ENCODE data around the gene RGS8. TPM values are rescaled to one million over a fixed set of nuclear protein-coding genes. Genes with fewer than 3 reads are reported as not detected.

RGS8 gene
- total RNA-seq, 1 experiment from 2014 or later, result not detected

DNA sequence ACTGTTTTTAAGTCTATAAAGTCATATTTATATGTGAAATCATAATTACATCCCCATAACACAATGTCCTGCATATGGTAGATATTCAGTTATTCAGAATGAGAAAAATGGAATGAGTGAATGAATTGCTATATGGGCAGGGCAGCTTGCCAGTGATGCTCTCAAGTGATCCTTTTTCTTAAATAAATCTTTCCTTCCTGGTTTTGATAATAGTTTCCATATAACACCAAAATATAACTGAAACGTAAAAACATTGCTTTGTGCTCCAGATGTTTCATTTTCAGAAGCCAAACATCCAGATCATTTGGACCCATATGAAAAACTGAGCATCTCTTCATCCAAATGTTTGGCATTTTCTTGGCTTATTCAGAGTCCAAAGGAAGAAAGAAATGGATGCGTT is 30.2 kb upstream of the RGS8 start:
- H3K9me3 ChIP-seq (ENCODE audit: control insufficient read depth, insufficient read depth, low read depth, low read length), result no peaks in the 10 kb centered on the region
- TF ChIP-seq, protein P1, sequence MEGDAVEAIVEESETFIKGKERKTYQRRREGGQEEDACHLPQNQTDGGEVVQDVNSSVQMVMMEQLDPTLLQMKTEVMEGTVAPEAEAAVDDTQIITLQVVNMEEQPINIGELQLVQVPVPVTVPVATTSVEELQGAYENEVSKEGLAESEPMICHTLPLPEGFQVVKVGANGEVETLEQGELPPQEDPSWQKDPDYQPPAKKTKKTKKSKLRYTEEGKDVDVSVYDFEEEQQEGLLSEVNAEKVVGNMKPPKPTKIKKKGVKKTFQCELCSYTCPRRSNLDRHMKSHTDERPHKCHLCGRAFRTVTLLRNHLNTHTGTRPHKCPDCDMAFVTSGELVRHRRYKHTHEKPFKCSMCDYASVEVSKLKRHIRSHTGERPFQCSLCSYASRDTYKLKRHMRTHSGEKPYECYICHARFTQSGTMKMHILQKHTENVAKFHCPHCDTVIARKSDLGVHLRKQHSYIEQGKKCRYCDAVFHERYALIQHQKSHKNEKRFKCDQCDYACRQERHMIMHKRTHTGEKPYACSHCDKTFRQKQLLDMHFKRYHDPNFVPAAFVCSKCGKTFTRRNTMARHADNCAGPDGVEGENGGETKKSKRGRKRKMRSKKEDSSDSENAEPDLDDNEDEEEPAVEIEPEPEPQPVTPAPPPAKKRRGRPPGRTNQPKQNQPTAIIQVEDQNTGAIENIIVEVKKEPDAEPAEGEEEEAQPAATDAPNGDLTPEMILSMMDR (IDR thresholded peaks at IDR 0.05), result no peak
- TF ChIP-seq SIN3A (IDR thresholded peaks at IDR 0.05; ENCODE audit: borderline replicate concordance, insufficient read depth, low read depth, low read length), result no peak
- no peak for TF ChIP-seq REST (IDR thresholded peaks at IDR 0.05; ENCODE audit: insufficient read depth in 1 of 2, low read depth in 2 of 2, low read length in 1 of 2)
- TF ChIP-seq TCF7L2 (IDR thresholded peaks at IDR 0.05; ENCODE audit: low read depth, low read length), result no peak
- TF ChIP-seq POLR2AphosphoS5 (IDR thresholded peaks at IDR 0.05; ENCODE audit: low read depth, low read length), result no peak
- ATAC-seq (no peak), DNase-seq (ENCODE audit: low read depth, low spot score) (no peak)
- CTCF ChIA-PET, result no interaction called here
- BruUV-seq (replicated peaks), result no TSS peak
- intact Hi-C loops (cut with micrococcal nuclease; ENCODE audit: unreplicated experiment), result no loop called here
- H3K36me3 ChIP-seq (ENCODE audit: control insufficient read depth, insufficient read depth, low read length), result no peaks in the 10 kb centered on the region
- POLR2A ChIA-PET, result no interaction called here
- H3K27me3 ChIP-seq (ENCODE audit: control insufficient read depth, insufficient read depth, low read length), result no peaks in the 10 kb centered on the region; the same call in 1 of the 2 replicates
- H3K4me1 ChIP-seq (ENCODE audit: control insufficient read depth, insufficient read depth, low read length), result no peaks in the 10 kb centered on the region
- H3K27ac ChIP-seq (ENCODE audit: low read length), result no peak overlapping the region
- in situ Hi-C loops (cut with HindIII; ENCODE audit: low pct_unique_long_range_greater_than_20kb, low sequenced_read_pairs), result no loop called here
- H3K4me3 ChIP-seq (ENCODE audit: low read depth in 2 of 2, low read length in 2 of 2), result no peak overlapping the region

DNA sequence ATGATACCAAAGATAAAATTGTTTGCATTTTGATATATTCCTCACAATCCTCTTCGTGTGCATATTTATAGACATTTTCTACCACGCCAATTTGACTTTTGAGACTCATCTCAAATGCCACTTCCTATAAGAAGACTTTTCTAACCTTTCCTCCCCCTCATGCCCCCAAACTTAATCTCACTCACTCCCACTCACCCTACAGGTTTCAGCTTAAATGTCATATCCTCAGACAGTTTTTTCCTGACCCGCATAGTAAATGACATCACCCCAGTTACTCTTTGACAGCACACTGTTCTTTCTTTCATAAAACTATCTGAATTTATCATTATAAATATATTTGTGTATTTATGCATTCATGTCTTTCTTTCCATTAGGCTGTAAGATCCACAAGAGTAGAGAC is 29.6 kb upstream of the RGS8 start:
- POLR2A ChIA-PET, result no interaction called here
- H3K9me3 ChIP-seq (ENCODE audit: control insufficient read depth, insufficient read depth, low read depth, low read length), result no peaks in the 10 kb centered on the region
- BruUV-seq (replicated peaks), result no TSS peak
- DNase-seq (ENCODE audit: low read depth, low spot score), result no peak
- intact Hi-C loops (cut with micrococcal nuclease; ENCODE audit: unreplicated experiment), result no loop called here
- H3K27me3 ChIP-seq (ENCODE audit: control insufficient read depth, insufficient read depth, low read length), result no peaks in the 10 kb centered on the region; the same call in 1 of the 2 replicates
- no peak overlapping the region for H3K27ac ChIP-seq (ENCODE audit: low read length)
- no peaks in the 10 kb centered on the region for H3K4me1 ChIP-seq (ENCODE audit: control insufficient read depth, insufficient read depth, low read length)
- CTCF ChIA-PET, result no interaction called here
- TF ChIP-seq, protein P1 (IDR thresholded peaks at IDR 0.05), result no peak
- TF ChIP-seq SIN3A (IDR thresholded peaks at IDR 0.05; ENCODE audit: borderline replicate concordance, insufficient read depth, low read depth, low read length) (no peak), POLR2AphosphoS5 (IDR thresholded peaks at IDR 0.05; ENCODE audit: low read depth, low read length) (no peak), TCF7L2 (IDR thresholded peaks at IDR 0.05; ENCODE audit: low read depth, low read length) (no peak)
- H3K4me3 ChIP-seq (ENCODE audit: low read depth in 2 of 2, low read length in 2 of 2), result no peak overlapping the region
- no peak for ATAC-seq
- H3K36me3 ChIP-seq (ENCODE audit: control insufficient read depth, insufficient read depth, low read length), result no peaks in the 10 kb centered on the region
- in situ Hi-C loops (cut with HindIII; ENCODE audit: low pct_unique_long_range_greater_than_20kb, low sequenced_read_pairs), result no loop called here
